Psoas muscle (tissue), 8 donors: ENCODE data around the gene DCXR. TPM values are rescaled to one million over a fixed set of nuclear protein-coding genes. Genes with fewer than 3 reads are reported as not detected.
A peak's percentile ranks its signal among the peaks of the same experiment; 100 is the strongest.

Source experiments
- ATAC-seq, 4 donors: fragments of 200-7000 bp; cut with Tn5 transposase; one replicate each; pipeline ENCODE4 v1.9.1; 2020; ENCODE audit warnings: moderate library complexity in 3 of 4, mild to moderate bottlenecking in 2 of 4
- DNase-seq, 2 donors: peaks; one replicate each; pipeline ENCODE4 v3.0.0-alpha.2; 2020
- H3K27ac ChIP-seq: fragments of 200-600 bp; one replicate; pipeline ENCODE4 v1.8.0; 2022
- H3K27me3 ChIP-seq, 3 donors: fragments of 200-600 bp in 1 of 3; one replicate each; pipeline versions ENCODE4 v1.6.1 to v1.8.0; 2013 to 2022; ENCODE audit warnings: low read length in 2 of 3, mild to moderate bottlenecking in 2 of 3, moderate library complexity in 1 of 3; ENCODE audit not compliant: insufficient read depth in 3 of 3
- H3K36me3 ChIP-seq, 2 donors: fragments of 200-600 bp in 1 of 2; one replicate each; pipeline versions ENCODE4 v1.6.1 to v1.8.0; 2013 to 2022; ENCODE audit warnings: low read depth in 1 of 2, mild to moderate bottlenecking in 1 of 2, moderate library complexity in 1 of 2; ENCODE audit not compliant: insufficient read depth in 1 of 2
- H3K4me1 ChIP-seq: fragments of 200-600 bp; one replicate; pipeline ENCODE4 v1.8.0; 2022
- H3K4me3 ChIP-seq: fragments of 200-600 bp; one replicate; pipeline ENCODE4 v1.8.0; 2022; ENCODE audit warnings: mild to moderate bottlenecking
- H3K9me3 ChIP-seq: fragments of 200-600 bp; one replicate; pipeline ENCODE4 v1.8.0; 2022
- CTCF ChIP-seq: fragments of 200-600 bp; IDR thresholded peaks from one replicate; pipeline ENCODE4 v1.8.0; 2022; ENCODE audit warnings: antibody characterized with exemption
- WGBS, 3 donors: extraction: QIAGEN DNeasy Blood & Tissue Kit; methylation state at CpG; one replicate each; pipeline versions ENCODE4 v1.1.6 to v1.1.7; 2013; 5-methylcytosine and 5-hydroxymethylcytosine counted together
- intact Hi-C, 2 donors: fragments of 100-400 bp; cut with DNase I; formaldehyde crosslinking; loops; one replicate each; pipeline versions ENCODE4 v1.11.0 to v1.14.2; 2022
- polyA plus RNA-seq, 3 donors: library from polyadenylated mRNA; stranded (reverse); fragments of 200-250 nt; gene quantifications; one replicate each; pipeline ENCODE4 v1.2.3, GENCODE V29; 2013
- total RNA-seq, 4 donors: library from RNA; stranded (reverse); fragmentation: NEBNext Ultra II Directional in 2 of 4; extraction: Animal tissue kit (Norgen Biotek cat#: 25700) in 2 of 4; gene quantifications; one replicate each; pipeline versions ENCODE4 v1.2.1 to v1.2.4, GENCODE V29; 2021 to 2023
- donor health status: healthy with polysubstance abuse.
- donor health status: DM: no; HTN: no; CAD: no; lungs with moderate emphysema.
- donor health status: Bipolar disorder and iron deficiency.
- donor health status: healthy.
- donor health status: DM: yes; HTN: yes; CAD: no.
- donor health status: DM: no; HTN: no; CAD: no.
- donor health status: DM: no; HTN: no; CAD: no.
- donor health status: DM: yes; HTN: yes; CAD: no.

The DCXR gene
- total and polyA plus RNA-seq, 7 donors, result 111 to 216 (median 147) TPM

DNA sequence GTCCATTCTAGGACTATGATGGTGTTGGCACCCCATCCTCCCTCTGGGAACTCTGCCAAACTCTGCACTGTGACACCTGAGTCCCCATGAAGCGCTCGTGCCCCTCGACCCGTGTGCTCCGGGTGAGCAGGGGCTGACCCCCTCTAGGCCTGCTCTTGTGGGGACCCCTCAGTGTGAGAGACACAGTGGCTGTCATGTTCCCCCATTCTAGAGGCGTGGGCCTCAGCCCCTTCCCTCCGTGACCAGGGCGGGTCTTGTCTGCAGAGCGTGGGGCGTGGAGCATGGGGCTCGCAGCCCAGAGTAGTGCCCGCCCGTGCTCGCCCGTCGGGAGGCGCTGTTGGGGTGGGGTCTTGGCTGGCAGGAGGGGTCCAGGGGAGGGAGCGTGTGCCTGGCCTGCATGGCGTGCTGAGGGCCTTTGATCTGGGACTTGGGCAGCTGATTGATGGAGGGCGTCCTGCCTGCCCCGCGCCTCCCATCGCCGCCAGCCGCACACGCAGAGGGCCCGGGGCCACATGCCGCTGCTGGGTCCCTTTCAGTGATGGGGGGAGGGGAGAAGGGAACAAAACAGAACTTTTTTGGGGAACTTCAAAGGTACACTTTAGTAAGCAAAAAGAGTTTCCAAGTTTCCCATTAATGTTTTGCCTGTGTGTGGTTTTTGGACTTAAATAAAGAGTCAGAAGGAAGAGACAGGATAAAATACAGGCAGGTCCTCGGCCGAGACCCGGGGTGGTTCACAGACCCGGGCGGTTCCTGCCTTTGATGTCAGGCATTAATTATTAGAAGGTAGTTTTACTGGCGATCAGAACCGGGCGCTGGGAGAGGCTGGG is 37.3 kb downstream of the DCXR start:
- peak overlapping the region; percentile 75 for H3K27ac ChIP-seq
- peaks cover 62% of the 10 kb centered on the region for H3K4me1 ChIP-seq
- no peak for TF ChIP-seq CTCF
- no peaks in the 10 kb centered on the region for H3K27me3 ChIP-seq
- no peak for DNase-seq
- no peak overlapping the region for H3K4me3 ChIP-seq
- 74 to 87% (median 78%) methylated on average over 36 of the region's 36 CpGs for WGBS, 3 donors
- H3K36me3 ChIP-seq, result peaks cover 0 to 13% of the 10 kb centered on the region in 2 donors
- no peak for ATAC-seq
- H3K9me3 ChIP-seq, result no peaks in the 10 kb centered on the region
- intact Hi-C loops, result loop anchor here (5.0 kb wide), 2 partner anchors 33 to 38 kb away; partner anchors contain the start of gene NOTUM (in 1 of the 2)

DNA sequence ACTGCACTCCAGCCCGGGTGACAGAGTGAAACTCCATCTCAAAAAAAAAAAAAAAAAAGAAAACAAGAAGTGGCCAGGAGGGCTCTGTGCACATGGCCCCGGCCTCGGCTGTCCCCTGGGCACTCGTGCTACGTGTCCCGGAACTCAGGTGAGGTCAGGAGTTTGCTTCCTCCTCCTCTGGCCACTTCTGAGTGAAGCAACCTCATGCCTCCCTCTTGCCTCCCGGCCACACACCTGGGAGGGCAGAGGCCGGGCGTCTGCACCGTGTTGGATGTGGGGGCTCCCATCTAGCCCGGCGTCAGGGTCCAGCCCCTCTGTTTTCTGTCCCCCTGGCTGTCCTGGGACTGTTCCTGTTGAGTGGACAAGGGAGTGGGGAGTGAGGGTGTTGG is 37.9 kb downstream of the DCXR start:
- Histone ChIP-seq H3K27ac (no peak overlapping the region), H3K4me1 (peaks cover 62% of the 10 kb centered on the region), H3K36me3 (peaks cover 0 to 13% of the 10 kb centered on the region in 2 donors), H3K4me3 (no peak overlapping the region), H3K9me3 (no peaks in the 10 kb centered on the region), H3K27me3 (no peaks in the 10 kb centered on the region)
- DNase-seq (no peak), ATAC-seq (no peak)
- TF ChIP-seq CTCF, result no peak
- WGBS, 3 donors, result 79 to 93% (median 80%) methylated on average over 11 to 12 of the region's 12 CpGs
- intact Hi-C loops, result no loop called here

- TF ChIP-seq CTCF, result no peak
- peak in 1 of 4 donors; percentile 12 for ATAC-seq
Observed at GRCh38 chr17:81998691-81999438, 38.6 kb downstream of the DCXR start.

DNA sequence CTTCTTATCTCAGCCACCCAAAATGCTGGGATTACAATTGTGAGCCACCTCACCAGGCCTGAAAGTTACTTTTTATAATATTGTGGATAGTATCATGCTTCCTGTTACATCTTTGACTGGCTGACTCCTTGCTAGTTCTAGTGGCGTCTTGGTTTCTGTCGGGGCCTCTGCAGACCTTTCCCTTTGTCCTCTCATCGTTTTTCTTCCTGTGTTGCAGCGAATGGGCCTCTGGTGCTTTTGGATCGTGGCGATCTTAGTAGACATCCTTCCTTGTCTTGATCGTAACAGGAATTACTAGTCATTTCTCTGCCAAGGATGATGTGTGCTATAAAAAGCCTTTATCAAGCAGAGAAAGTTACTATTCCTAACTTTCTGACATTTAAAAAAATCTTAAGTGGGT is 39.3 kb downstream of the DCXR start:
- intact Hi-C loops, result no loop called here
- Histone ChIP-seq H3K4me3 (no peak overlapping the region), H3K36me3 (peaks cover 0 to 13% of the 10 kb centered on the region in 2 donors), H3K27me3 (no peaks in the 10 kb centered on the region), H3K4me1 (peaks cover 51% of the 10 kb centered on the region), H3K27ac (no peak overlapping the region), H3K9me3 (no peaks in the 10 kb centered on the region)
- DNase-seq (no peak), ATAC-seq (no peak)
- WGBS, 3 donors, result 66 to 79% (median 66%) methylated on average over 7 of the region's 7 CpGs
- TF ChIP-seq CTCF, result no peak

More at GRCh38 chr17:81998691-81999438, 38.6 kb downstream of the DCXR start:
- H3K27ac ChIP-seq, result no peak overlapping the region
- WGBS, 3 donors, result 44 to 79% (median 51%) methylated on average over 11 to 14 of the region's 14 CpGs
- no peak overlapping the region for H3K4me3 ChIP-seq
- DNase-seq, result no peak
- no peaks in the 10 kb centered on the region for H3K27me3 ChIP-seq
- H3K4me1 ChIP-seq, result peaks cover 57% of the 10 kb centered on the region
- H3K36me3 ChIP-seq, result peaks cover 0 to 13% of the 10 kb centered on the region in 2 donors
- intact Hi-C loops, result no loop called here
- no peaks in the 10 kb centered on the region for H3K9me3 ChIP-seq
